Transverse colon (tissue), 4 donors: ENCODE data around the gene CARF.

Source experiments
- EP300 ChIP-seq: sonication (generic); formaldehyde crosslinking; IDR thresholded peaks from one replicate; pipeline ENCODE4 v1.6.1; 2017; ENCODE audit warnings: antibody characterized with exemption, low read depth
- POLR2A ChIP-seq: fragments of 450-650 bp; IDR thresholded peaks from one replicate; pipeline ENCODE4 v1.6.1; 2016; ENCODE audit warnings: antibody characterized with exemption, mild to moderate bottlenecking, moderate library complexity
- POLR2AphosphoS5 ChIP-seq, 3 donors: sonication (generic); formaldehyde crosslinking; IDR thresholded peaks; one replicate each; pipeline ENCODE4 v1.6.1; 2016; ENCODE audit warnings: antibody characterized with exemption in 3 of 3
- TF ChIP-seq, protein P1 (sequence below), 5 experiments: fragments of 200-600 bp in 3 of 5; fragments of 450-650 bp in 2 of 5; sonication (generic) in 3 of 5; IDR thresholded peaks; 1 replicate in 2 of 5; 2 replicates in 3 of 5; pipeline ENCODE4 v1.5.1; 2016 to 2017; ENCODE audit warnings: antibody characterized with exemption in 5 of 5, inconsistent platforms in 3 of 5, mild to moderate bottlenecking in 2 of 5, moderate library complexity in 1 of 5

- TF ChIP-seq, protein P1, sequence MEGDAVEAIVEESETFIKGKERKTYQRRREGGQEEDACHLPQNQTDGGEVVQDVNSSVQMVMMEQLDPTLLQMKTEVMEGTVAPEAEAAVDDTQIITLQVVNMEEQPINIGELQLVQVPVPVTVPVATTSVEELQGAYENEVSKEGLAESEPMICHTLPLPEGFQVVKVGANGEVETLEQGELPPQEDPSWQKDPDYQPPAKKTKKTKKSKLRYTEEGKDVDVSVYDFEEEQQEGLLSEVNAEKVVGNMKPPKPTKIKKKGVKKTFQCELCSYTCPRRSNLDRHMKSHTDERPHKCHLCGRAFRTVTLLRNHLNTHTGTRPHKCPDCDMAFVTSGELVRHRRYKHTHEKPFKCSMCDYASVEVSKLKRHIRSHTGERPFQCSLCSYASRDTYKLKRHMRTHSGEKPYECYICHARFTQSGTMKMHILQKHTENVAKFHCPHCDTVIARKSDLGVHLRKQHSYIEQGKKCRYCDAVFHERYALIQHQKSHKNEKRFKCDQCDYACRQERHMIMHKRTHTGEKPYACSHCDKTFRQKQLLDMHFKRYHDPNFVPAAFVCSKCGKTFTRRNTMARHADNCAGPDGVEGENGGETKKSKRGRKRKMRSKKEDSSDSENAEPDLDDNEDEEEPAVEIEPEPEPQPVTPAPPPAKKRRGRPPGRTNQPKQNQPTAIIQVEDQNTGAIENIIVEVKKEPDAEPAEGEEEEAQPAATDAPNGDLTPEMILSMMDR (IDR thresholded peaks at IDR 0.05), result no peak
- TF ChIP-seq POLR2A, result no peak
- no peak for TF ChIP-seq EP300
- no peak for TF ChIP-seq POLR2AphosphoS5 (IDR thresholded peaks at IDR 0.05)
These were observed 918 bp upstream of the CARF start for GRCh38 chr2:202911203-202911511.
